GM21515 (cell line): ENCODE measurements around the gene NR1H3.

Experiments
- ATAC-seq: cut with Tn5 transposase; IDR thresholded peaks from one replicate; pipeline ENCODE4 v1.9.1; 2021; ENCODE audit not compliant: unreplicated experiment

Gene NR1H3

GRCh38 chr11:47269002-47269828 lies 11.4 kb downstream of the NR1H3 start:
- peak; percentile 42 for ATAC-seq

GRCh38 chr11:47269829-47270305 lies 12.1 kb downstream of the NR1H3 start, which contains the start of gene MADD:
TSS of gene MADD (plus strand) at chr11:47270133.
- ATAC-seq, result peak; percentile 69

GRCh38 chr11:47270331-47271271 lies 12.8 kb downstream of the NR1H3 start:
- ATAC-seq, result no peak

- no peak for ATAC-seq
These were observed 13.5 kb downstream of the NR1H3 start for GRCh38 chr11:47271328-47271727.

GRCh38 chr11:47271961-47272661 lies 14.3 kb downstream of the NR1H3 start:
- no peak for ATAC-seq

GRCh38 chr11:47272706-47273105 lies 14.9 kb downstream of the NR1H3 start:
- ATAC-seq, result no peak

GRCh38 chr11:47274495-47275235 lies 16.9 kb downstream of the NR1H3 start:
- ATAC-seq, result no peak

- ATAC-seq, result no peak
These were observed 19.1 kb downstream of the NR1H3 start for GRCh38 chr11:47276923-47277322.

- ATAC-seq, result no peak
These were observed 20.3 kb downstream of the NR1H3 start for GRCh38 chr11:47278058-47278457.

GRCh38 chr11:47278769-47279168 lies 21.0 kb downstream of the NR1H3 start:
- ATAC-seq, result no peak

- ATAC-seq, result no peak
These were observed 22.3 kb downstream of the NR1H3 start for GRCh38 chr11:47280099-47280498.

GRCh38 chr11:47280860-47281259 lies 23.1 kb downstream of the NR1H3 start:
- ATAC-seq, result no peak

- no peak for ATAC-seq
These were observed 24.7 kb downstream of the NR1H3 start for GRCh38 chr11:47282462-47282861.

GRCh38 chr11:47284151-47284550 lies 26.4 kb downstream of the NR1H3 start:
- no peak for ATAC-seq

GRCh38 chr11:47285969-47286770 lies 28.4 kb downstream of the NR1H3 start:
- ATAC-seq, result no peak

GRCh38 chr11:47288066-47288465 lies 30.3 kb downstream of the NR1H3 start:
- no peak for ATAC-seq

- no peak for ATAC-seq
These were observed 32.1 kb downstream of the NR1H3 start for GRCh38 chr11:47289856-47290255.

- no peak for ATAC-seq
These were observed 37.6 kb downstream of the NR1H3 start for GRCh38 chr11:47295385-47295784.

- ATAC-seq, result no peak
These were observed 38.2 kb downstream of the NR1H3 start for GRCh38 chr11:47296045-47296444.

GRCh38 chr11:47299078-47299477 lies 41.3 kb downstream of the NR1H3 start:
- no peak for ATAC-seq
